Pancreas (tissue), 10 donors: ENCODE measurements around the gene ITPR3. TPM values are rescaled to one million over a fixed set of nuclear protein-coding genes. Genes with fewer than 3 reads are reported as not detected.

ENCODE experiments used
- ATAC-seq, 4 donors: fragments of 200-7000 bp; cut with Tn5 transposase; one replicate each; pipeline versions ENCODE4 v1.8.0 to v1.9.1; 2020; ENCODE audit warnings: mild to moderate bottlenecking in 4 of 4, moderate library complexity in 4 of 4
- DNase-seq, 6 donors: peaks; one replicate each; pipeline ENCODE4 v3.0.0-alpha.2; 2020
- FAIRE-seq: peaks from 2 replicates; lab custom pipeline; 2012; peaks lifted over from hg19 to GRCh38; lab: Jason Lieb, UNC
- H3K27ac ChIP-seq, 4 donors: fragments of 200-600 bp; sonication (generic); 1 replicate in 3 of 4; 2 replicates in 1 of 4; pipeline versions ENCODE4 v1.5.0 to v1.8.0; 2020
- H3K27me3 ChIP-seq, 4 donors: fragments of 200-600 bp; one replicate each; pipeline ENCODE4 v1.8.0; 2021
- H3K36me3 ChIP-seq, 3 donors: fragments of 200-600 bp; sonication (generic) in 1 of 3; one replicate each; pipeline versions ENCODE4 v1.5.0 to v1.8.0; 2020 to 2021
- H3K4me1 ChIP-seq, 3 donors: fragments of 200-600 bp; one replicate each; pipeline ENCODE4 v1.8.0; 2021
- H3K4me3 ChIP-seq, 4 donors: fragments of 200-600 bp; sonication (generic) in 2 of 4; one replicate each; pipeline versions ENCODE4 v1.5.0 to v1.8.0; 2020 to 2021
- H3K9me3 ChIP-seq, 4 donors: fragments of 200-600 bp; one replicate each; pipeline ENCODE4 v1.8.0; 2021
- CTCF ChIP-seq, 4 donors: fragments of 200-600 bp; sonication (generic) in 3 of 4; IDR thresholded peaks; one replicate each; pipeline versions ENCODE4 v1.5.0 to v1.8.0; 2021; ENCODE audit warnings: antibody characterized with exemption in 4 of 4
- WGBS, 2 donors: extraction: QIAGEN DNeasy Blood & Tissue Kit; methylation state at CpG; one replicate each; pipeline ENCODE4 v1.1.7; 2013; 5-methylcytosine and 5-hydroxymethylcytosine counted together
- intact Hi-C, 3 donors: fragments of 100-400 bp; cut with DNase I; formaldehyde crosslinking; loops; one replicate each; pipeline versions ENCODE4 v1.11.1 to v1.14.2; 2022
- polyA plus RNA-seq, 2 donors: library from polyadenylated mRNA; stranded (reverse); fragments of 200-250 nt; gene quantifications; one replicate each; pipeline ENCODE4 v1.2.3, GENCODE V29; 2013
- total RNA-seq, 6 donors: library from RNA; stranded (reverse); fragmentation: NEBNext Ultra II Directional in 4 of 6; extraction: Animal tissue kit (Norgen Biotek cat#: 25700) in 4 of 6; gene quantifications; one replicate each; pipeline versions ENCODE4 v1.2.1 to v1.2.4, GENCODE V29; 2021 to 2023
- donor health status: healthy with polysubstance abuse.
- donor health status: DM: no; HTN: no; CAD: no; lungs with moderate emphysema.
- donor health status: DM: no; HTN: no; CAD: no.
- donor health status: control.
- donor health status: control.
- donor health status: Bipolar disorder and iron deficiency.
- donor health status: DM: yes; HTN: yes; CAD: no.
- donor health status: DM: no; HTN: no; CAD: no.
- donor health status: DM: no; HTN: no; CAD: no.
- donor health status: DM: yes; HTN: yes; CAD: no.

Gene ITPR3
- total and polyA plus RNA-seq, 8 donors = 9.1 to 20.3 (median 12.9) TPM

DNA sequence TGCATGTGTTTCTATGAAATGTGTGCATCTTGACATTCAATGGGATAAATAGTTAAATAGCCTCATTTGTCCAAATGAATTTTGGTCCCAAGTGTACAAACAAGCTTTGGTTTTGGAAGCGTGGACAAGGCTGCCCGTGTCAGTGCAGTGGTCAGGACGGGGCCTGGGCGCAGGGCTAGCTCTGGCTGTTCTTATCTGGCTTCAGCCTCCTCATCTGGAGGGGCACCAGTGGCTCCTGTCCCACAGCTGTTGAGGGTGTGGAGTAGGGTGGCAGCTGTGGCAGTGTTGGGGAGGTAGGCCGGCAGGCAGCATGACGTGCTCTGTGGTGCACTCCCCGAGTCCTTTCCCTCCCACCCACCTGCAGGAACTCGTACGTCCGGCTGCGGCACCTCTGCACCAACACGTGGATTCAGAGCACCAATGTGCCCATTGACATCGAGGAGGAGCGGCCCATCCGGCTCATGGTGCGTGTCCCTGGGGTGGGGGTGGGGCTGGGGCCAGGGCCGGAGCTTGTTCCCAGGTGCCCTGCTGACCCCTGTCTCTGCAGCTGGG lies 43.5 kb downstream of the ITPR3 start:
- no peak overlapping the region for H3K4me3 ChIP-seq
- no peaks in the 10 kb centered on the region for H3K9me3 ChIP-seq
- DNase-seq (peak in 1 of 6 donors; percentile 56), FAIRE-seq (no peak), ATAC-seq (no peak)
- H3K27me3 ChIP-seq = no peaks in the 10 kb centered on the region
- H3K27ac ChIP-seq = no peak overlapping the region
- 91 to 95% methylated on average over 17 of the region's 17 CpGs for WGBS, 2 donors
- peaks cover 0 to 14% (median 4%) of the 10 kb centered on the region in 3 donors for H3K36me3 ChIP-seq
- H3K4me1 ChIP-seq = no peaks in the 10 kb centered on the region
- intact Hi-C loops = no loop called here
- TF ChIP-seq CTCF (IDR thresholded peaks at IDR 0.05) = no peak

- no peaks in the 10 kb centered on the region for H3K4me1 ChIP-seq
- FAIRE-seq (no peak), ATAC-seq (no peak), DNase-seq (no peak)
- no peak for TF ChIP-seq CTCF (IDR thresholded peaks at IDR 0.05)
- H3K9me3 ChIP-seq = no peaks in the 10 kb centered on the region
- H3K36me3 ChIP-seq = peaks cover 0 to 19% (median 4%) of the 10 kb centered on the region in 3 donors
- no peak overlapping the region for H3K4me3 ChIP-seq
- no peak overlapping the region for H3K27ac ChIP-seq
- intact Hi-C loops = no loop called here
- no peaks in the 10 kb centered on the region for H3K27me3 ChIP-seq
- 86 to 92% methylated on average over 13 of the region's 13 CpGs for WGBS, 2 donors
These were observed 44.8 kb downstream of the ITPR3 start for GRCh38 chr6:33665957-33666356.

GRCh38 chr6:33667072-33667471 lies 46.0 kb downstream of the ITPR3 start:
- peaks cover 0 to 21% (median 4%) of the 10 kb centered on the region in 3 donors for H3K36me3 ChIP-seq
- no peaks in the 10 kb centered on the region for H3K27me3 ChIP-seq
- TF ChIP-seq CTCF (IDR thresholded peaks at IDR 0.05) = no peak
- H3K9me3 ChIP-seq = no peaks in the 10 kb centered on the region
- H3K4me1 ChIP-seq = no peaks in the 10 kb centered on the region
- no peak overlapping the region for H3K27ac ChIP-seq
- WGBS, 2 donors = 93 to 97% methylated on average over 15 to 16 of the region's 16 CpGs
- DNase-seq = peak in 1 of 6 donors; percentile 48
- FAIRE-seq = no peak
- no peak for ATAC-seq
- intact Hi-C loops = no loop called here
- no peak overlapping the region for H3K4me3 ChIP-seq

- Histone ChIP-seq H3K4me1 (no peaks in the 10 kb centered on the region), H3K27ac (no peak overlapping the region), H3K36me3 (peaks cover 0 to 21% (median 4%) of the 10 kb centered on the region in 3 donors), H3K9me3 (no peaks in the 10 kb centered on the region), H3K27me3 (no peaks in the 10 kb centered on the region), H3K4me3 (no peak overlapping the region)
- FAIRE-seq (no peak), DNase-seq (no peak), ATAC-seq (no peak)
- intact Hi-C loops = no loop called here
- TF ChIP-seq CTCF (IDR thresholded peaks at IDR 0.05) = no peak
- WGBS, 2 donors = 95 to 96% methylated on average over 7 to 11 of the region's 11 CpGs
These were observed 46.7 kb downstream of the ITPR3 start for GRCh38 chr6:33667776-33668175.

GRCh38 chr6:33668328-33668727 lies 47.2 kb downstream of the ITPR3 start:
- peak in 1 of 6 donors; percentile 47 for DNase-seq
- Histone ChIP-seq H3K27me3 (no peaks in the 10 kb centered on the region), H3K9me3 (no peaks in the 10 kb centered on the region), H3K4me1 (no peaks in the 10 kb centered on the region), H3K4me3 (no peak overlapping the region), H3K36me3 (peaks cover 0 to 21% (median 4%) of the 10 kb centered on the region in 3 donors), H3K27ac (no peak overlapping the region)
- ATAC-seq = no peak
- 95% methylated on average over 8 of the region's 8 CpGs for WGBS, 2 donors
- no peak for TF ChIP-seq CTCF (IDR thresholded peaks at IDR 0.05)
- intact Hi-C loops = no loop called here
- no peak for FAIRE-seq
